Kidney capillary endothelial cell (primary cell): ENCODE data around the gene CDK5RAP1.
"Not testable (repeated sequence)": the region's sequence is repeated elsewhere in the genome, so short reads cannot be mapped to it uniquely, and the experiment has no call there.

ENCODE experiments used
- DNase-seq: peaks from one replicate; pipeline ENCODE4 v3.0.0-alpha.2; 2018; ENCODE audit warnings: low spot score

The CDK5RAP1 gene

DNA sequence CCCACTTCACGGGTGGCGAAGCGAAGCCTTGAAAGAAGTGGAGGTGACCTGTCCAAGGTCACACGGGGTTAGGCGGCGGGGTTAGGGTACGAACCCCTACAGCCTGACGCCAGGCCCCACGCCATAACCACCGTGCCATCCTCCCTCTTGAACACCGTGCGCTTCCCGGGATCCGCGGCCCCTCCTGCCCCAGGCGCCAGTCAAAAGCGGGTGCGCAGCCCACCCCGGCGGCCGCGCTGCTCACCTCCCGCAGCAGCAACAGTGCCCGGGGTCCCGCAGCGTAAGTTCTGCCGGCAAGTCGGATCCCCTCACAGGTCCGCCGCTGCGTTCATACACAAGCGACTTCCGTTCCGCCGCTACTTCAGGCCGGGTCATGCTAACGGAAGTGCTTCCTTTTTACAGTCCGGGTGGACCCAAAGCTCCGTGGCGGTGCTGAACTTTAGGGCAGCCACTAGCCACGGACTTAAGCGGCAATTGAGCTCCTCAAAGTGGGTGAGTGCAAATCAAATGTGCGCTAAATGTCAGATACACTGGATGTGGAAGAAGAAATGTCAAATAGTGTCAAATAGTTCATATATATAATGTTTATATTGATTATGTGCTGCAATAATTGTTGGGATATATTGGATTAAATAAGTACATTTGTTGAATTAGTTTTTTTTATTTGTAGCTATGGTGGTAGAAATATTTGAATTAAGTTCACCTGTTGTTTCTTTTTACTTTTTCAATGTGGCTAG lies at the start of gene CDK5RAP1:
TSS of gene CDK5RAP1 (minus strand) at position 336 of the 737 bp plus-strand sequence. CDS start 4,455 bp downstream, outside the sequence.
- DNase-seq = peak; percentile 82

- DNase-seq = no peak
These were observed 49.5 kb upstream of the CDK5RAP1 start for GRCh38 chr20:33450867-33451266.

- no peak for DNase-seq
These were observed 44.7 kb upstream of the CDK5RAP1 start for GRCh38 chr20:33445881-33446625.

GRCh38 chr20:33444797-33445560 lies 43.7 kb upstream of the CDK5RAP1 start:
- DNase-seq = no peak

- peak; percentile 63 for DNase-seq
These were observed 42.4 kb upstream of the CDK5RAP1 start, which contains the start of gene SNTA1 for GRCh38 chr20:33443512-33444239. SNTA1 (minus strand) TSS chr20:33443763; CDS start chr20:33443620, 143 bp downstream.

- DNase-seq = peak; percentile 11
These were observed 41.7 kb upstream of the CDK5RAP1 start for GRCh38 chr20:33443006-33443511.

DNA sequence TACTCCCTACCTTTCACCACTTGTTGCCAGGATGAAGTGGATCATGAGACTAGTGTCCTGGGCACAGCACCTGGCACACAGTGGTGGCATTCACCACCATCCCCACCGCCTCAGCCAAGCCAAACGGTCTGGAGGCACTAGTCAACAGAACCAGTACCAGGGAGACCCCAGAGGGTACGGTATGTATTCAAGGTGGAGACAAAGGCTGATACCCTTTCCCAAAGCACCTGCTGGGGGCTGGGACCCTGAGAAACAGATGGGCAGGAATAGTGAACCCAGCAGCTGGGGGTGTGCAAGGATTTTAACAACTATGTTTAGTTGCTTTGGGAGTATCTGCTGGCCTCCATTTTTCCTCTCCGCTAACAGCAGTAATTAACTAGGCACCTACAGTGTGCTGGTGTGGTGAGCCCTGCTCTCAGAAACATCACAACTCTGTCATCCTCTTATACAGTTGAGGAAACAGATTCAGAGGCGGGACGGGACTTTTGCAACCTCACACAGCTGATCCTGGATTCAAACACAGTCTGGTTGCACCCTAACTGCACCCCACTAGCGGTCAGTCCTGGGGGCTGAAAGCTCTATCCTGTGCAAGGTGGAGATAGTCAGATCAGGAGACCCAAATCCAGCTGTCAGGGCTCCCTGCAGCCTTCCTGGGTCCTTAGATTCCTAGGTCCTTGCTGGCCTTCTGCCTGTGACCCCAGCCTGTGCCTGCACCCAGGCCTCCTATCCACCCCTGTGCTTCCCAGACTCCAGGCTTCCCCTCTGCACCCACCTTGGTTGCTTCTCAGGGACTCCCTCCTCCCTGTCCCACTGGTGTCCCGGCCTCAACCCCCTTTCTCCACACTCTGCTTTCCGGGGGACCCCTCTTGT lies 41.1 kb upstream of the CDK5RAP1 start:
- DNase-seq = no peak

- DNase-seq = no peak
These were observed 40.0 kb upstream of the CDK5RAP1 start for GRCh38 chr20:33441142-33441955.

DNA sequence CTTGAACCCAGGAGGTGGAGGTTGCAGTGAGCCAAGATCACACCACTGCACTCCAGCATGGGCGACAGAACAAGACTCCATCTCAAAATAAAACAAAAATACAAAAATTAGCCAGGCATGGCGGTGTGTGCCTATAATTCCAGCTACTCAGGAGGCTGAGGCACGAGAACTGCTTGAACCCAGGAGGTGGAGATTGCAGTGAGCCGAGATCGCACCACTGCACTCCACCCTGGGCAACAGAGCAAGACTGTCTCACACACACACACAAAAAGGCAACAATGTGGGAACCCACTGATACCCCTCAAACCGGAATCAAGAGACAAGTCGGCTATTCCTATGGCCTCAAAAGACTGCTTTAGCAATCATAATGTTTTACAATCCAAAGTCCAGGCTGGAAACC lies 39.2 kb upstream of the CDK5RAP1 start:
- DNase-seq = not testable (repeated sequence)

DNA sequence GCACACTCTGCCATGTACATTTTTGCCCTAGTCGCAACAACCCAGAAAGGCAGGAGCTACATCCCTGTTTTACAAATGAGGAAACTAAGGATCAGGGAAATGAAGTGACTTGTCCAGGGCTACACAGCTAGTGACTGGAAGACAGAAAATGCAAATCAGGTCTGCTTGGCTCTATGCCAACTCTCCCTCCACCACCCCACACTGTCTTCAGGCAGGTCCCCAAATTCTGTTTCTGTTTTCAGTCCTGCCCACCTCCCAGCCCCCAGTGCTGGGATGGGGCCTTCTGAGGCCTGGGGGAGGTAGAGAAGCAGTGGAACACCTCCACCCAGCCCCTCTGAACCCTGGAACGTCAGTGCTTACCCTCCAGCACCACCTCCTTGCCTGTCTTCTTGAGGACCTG lies 37.2 kb upstream of the CDK5RAP1 start:
- no peak for DNase-seq

DNA sequence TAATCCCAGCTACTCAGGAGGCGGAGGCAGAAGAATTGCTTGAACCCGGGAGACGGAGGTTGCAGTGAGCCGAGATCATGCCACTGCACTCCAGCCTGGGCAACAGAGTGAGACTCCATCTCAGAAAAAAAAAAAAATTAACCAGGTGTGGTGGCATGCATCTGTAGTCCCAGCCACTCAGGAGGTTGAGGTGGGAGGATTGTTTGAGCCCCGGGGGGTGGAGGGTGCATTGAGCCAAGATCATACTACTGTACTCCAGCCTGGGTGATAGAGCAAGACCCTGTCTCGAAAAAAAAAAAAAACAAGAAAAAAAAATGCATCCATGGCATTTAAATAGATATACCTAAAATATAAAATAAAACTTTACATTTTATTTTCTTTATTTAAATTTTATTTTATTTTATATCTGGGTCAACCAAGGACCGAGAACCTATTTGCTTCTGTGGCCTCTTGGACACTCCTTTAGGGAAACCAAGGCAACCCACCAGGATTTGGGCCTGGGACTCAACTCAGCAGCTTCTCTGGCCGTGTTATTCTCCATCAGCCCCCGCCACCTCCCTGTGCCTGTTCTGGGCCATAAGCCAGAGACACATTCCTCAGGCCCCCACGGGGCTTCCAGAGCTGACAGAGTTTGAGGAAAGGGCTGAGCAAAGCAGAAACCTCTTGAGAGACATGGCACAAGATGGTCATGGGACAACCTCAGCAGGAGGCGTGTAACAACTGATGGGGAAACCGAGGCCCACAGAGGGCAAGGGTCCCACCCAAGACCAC lies 36.0 kb upstream of the CDK5RAP1 start:
- DNase-seq = no peak

- no peak for DNase-seq
These were observed 33.1 kb upstream of the CDK5RAP1 start for GRCh38 chr20:33434434-33434833.

DNA sequence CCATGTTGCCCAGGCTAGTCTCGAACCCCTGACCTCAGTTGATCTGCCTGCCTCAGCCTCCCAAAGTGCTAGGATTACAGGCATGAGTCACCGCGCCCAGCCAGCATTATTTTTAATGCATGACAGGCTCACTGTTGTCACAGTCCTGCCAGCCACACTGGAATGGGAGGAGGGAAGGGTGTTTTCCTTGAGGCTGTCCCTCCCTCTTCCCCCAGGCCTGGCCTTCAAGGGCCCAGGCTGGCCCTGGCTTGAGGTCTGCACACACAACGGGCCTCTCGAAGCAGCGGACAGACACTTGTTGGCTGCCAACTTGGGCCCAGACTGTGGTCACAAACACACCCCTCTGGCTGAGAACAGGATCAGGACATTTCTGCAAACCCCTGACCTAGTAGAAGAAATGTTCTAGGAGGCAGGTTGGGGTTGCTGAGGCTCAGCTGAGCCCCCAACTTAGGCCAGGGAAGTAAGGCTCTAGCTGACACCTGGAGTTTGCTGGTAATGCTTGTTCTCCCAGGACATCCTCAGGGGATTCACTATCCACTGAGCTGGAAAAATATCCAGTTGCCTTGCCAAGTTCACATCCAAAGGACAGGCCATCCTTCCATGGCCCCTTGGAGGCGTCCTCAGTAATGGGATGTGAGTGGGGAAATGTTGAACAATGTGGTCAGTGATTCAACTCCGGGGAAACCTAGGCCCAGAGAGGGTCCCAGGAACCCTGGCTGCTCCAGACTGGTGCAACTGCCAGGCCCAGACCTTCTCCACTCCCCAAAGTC lies 32.3 kb upstream of the CDK5RAP1 start:
- DNase-seq = no peak

DNA sequence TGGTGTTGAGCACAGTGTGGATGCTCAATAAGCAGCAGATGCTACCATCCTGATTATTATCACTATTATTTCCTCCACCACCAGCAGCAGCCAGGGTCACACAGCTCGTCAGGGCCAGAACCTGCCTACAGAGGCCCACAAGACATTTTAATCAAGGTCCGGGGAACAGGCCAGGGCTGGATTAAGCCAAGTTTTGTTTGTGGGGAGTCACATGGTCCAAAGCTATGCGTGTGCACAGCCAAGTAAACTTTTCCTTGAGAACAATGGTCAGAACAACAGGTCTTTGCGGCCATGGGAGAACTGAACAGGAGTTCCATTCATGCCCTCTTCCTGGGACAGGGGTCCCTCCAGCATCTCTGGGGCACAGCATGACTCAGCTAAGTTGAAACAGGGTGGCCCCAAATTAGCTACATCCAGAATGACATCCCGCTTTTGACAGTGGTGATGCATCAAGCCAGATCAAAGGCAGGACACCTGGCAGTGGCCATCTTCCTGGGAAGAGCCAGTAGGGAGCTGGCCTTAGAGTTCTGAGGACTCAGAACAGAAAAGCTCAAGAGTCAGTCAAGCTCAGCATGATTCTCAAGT lies 30.6 kb upstream of the CDK5RAP1 start:
- DNase-seq = no peak

- not testable (repeated sequence) for DNase-seq
These were observed 22.6 kb upstream of the CDK5RAP1 start for GRCh38 chr20:33423875-33424274.

- no peak for DNase-seq
These were observed 22.0 kb upstream of the CDK5RAP1 start for GRCh38 chr20:33423141-33423834.
